ENCODE data around the gene BAIAP2.
A peak's percentile ranks its signal among the peaks of the same experiment; 100 is the strongest.

The BAIAP2 gene

GRCh38 chr17:81139428-81139827, 104.5 kb downstream of the BAIAP2 start:
- DNase-seq (ENCODE audit: low read depth): no peak
- TF ChIP-seq CTCF (IDR thresholded peaks at IDR 0.05; ENCODE audit: control insufficient read depth, extremely low read depth, insufficient read depth): no peak
- H3K4me3 ChIP-seq (ENCODE audit: low read depth, low read length): no peak overlapping the region

GRCh38 chr17:81140018-81140417, 105.1 kb downstream of the BAIAP2 start:
- no peak overlapping the region for H3K4me3 ChIP-seq (ENCODE audit: low read depth, low read length)
- no peak for TF ChIP-seq CTCF (IDR thresholded peaks at IDR 0.05; ENCODE audit: control insufficient read depth, extremely low read depth, insufficient read depth)
- no peak for DNase-seq (ENCODE audit: low read depth)

- no peak for DNase-seq (ENCODE audit: low read depth)
- no peak overlapping the region for H3K4me3 ChIP-seq (ENCODE audit: low read depth, low read length)
- no peak for TF ChIP-seq CTCF (IDR thresholded peaks at IDR 0.05; ENCODE audit: control insufficient read depth, extremely low read depth, insufficient read depth)
These were observed 105.7 kb downstream of the BAIAP2 start for GRCh38 chr17:81140695-81141094.

GRCh38 chr17:81142301-81143199, 107.6 kb downstream of the BAIAP2 start:
- peak; percentile 47 for DNase-seq (ENCODE audit: low read depth)
- peak; percentile 96 for TF ChIP-seq CTCF (IDR thresholded peaks at IDR 0.05; ENCODE audit: control insufficient read depth, extremely low read depth, insufficient read depth)
- no peak overlapping the region for H3K4me3 ChIP-seq (ENCODE audit: low read depth, low read length)

GRCh38 chr17:81143200-81143527, 108.2 kb downstream of the BAIAP2 start:
- no peak for TF ChIP-seq CTCF (IDR thresholded peaks at IDR 0.05; ENCODE audit: control insufficient read depth, extremely low read depth, insufficient read depth)
- DNase-seq (ENCODE audit: low read depth): no peak
- no peak overlapping the region for H3K4me3 ChIP-seq (ENCODE audit: low read depth, low read length)

GRCh38 chr17:81143717-81144422, 108.9 kb downstream of the BAIAP2 start:
- no peak for DNase-seq (ENCODE audit: low read depth)
- no peak for TF ChIP-seq CTCF (IDR thresholded peaks at IDR 0.05; ENCODE audit: control insufficient read depth, extremely low read depth, insufficient read depth)
- H3K4me3 ChIP-seq (ENCODE audit: low read depth, low read length): no peak overlapping the region

All from LNCaP clone FGC (cell line).